Osteocyte (in vitro differentiated cells): ENCODE measurements around the gene ZNF385B. TPM values are rescaled to one million over a fixed set of nuclear protein-coding genes. Genes with fewer than 3 reads are reported as not detected.

Experiments
- DNase-seq: peaks from one replicate; pipeline ENCODE4 v3.0.0; 2021; ENCODE audit warnings: mixed read lengths; ENCODE audit not compliant: unreplicated experiment; ENCODE audit errors: extremely low spot score
- H3K27ac Mint-ChIP-seq: one replicate; pipeline ENCODE4 v1.8.0; 2021; ENCODE audit warnings: mild to moderate bottlenecking, mixed read lengths; ENCODE audit not compliant: unreplicated experiment
- H3K27me3 Mint-ChIP-seq: one replicate; pipeline ENCODE4 v1.8.0; 2021; ENCODE audit warnings: mixed read lengths; ENCODE audit not compliant: unreplicated experiment
- H3K36me3 Mint-ChIP-seq: one replicate; pipeline ENCODE4 v1.8.0; 2021; ENCODE audit warnings: mixed read lengths; ENCODE audit not compliant: unreplicated experiment
- H3K4me1 Mint-ChIP-seq: one replicate; pipeline ENCODE4 v1.8.0; 2021; ENCODE audit warnings: mixed read lengths; ENCODE audit not compliant: unreplicated experiment
- H3K4me3 Mint-ChIP-seq: one replicate; pipeline ENCODE4 v1.8.0; 2021; ENCODE audit warnings: mild to moderate bottlenecking, moderate library complexity, mixed read lengths; ENCODE audit not compliant: unreplicated experiment
- H3K9me3 Mint-ChIP-seq: one replicate; pipeline ENCODE4 v1.8.0; 2021; ENCODE audit warnings: mixed read lengths; ENCODE audit not compliant: unreplicated experiment
- CTCF ChIP-seq: fragments of 200-600 bp; sonication (generic); IDR thresholded peaks from 2 replicates; pipeline ENCODE4 v1.5.0; 2021; ENCODE audit warnings: antibody characterized with exemption, mild to moderate bottlenecking, moderate library complexity
- total RNA-seq: library from RNA; stranded (reverse); gene quantifications from 2 replicates; pipeline ENCODE4 v1.2.1, GENCODE V29; 2021

ZNF385B gene
- total RNA-seq, 1 donor from 2014 or later: 0.13 TPM

GRCh38 chr2:179447421-179447820, 414.0 kb downstream of the ZNF385B start:
- DNase-seq: no peak
- Mint-ChIP-seq H3K4me3 (no peak overlapping the region), H3K9me3 (no peaks in the 10 kb centered on the region), H3K4me1 (peaks cover 35% of the 10 kb centered on the region), H3K27me3 (no peaks in the 10 kb centered on the region), H3K36me3 (no peaks in the 10 kb centered on the region), H3K27ac (no peak overlapping the region)
- TF ChIP-seq CTCF: no peak

GRCh38 chr2:179446476-179447141, 414.8 kb downstream of the ZNF385B start:
- no peak for TF ChIP-seq CTCF
- H3K27me3 Mint-ChIP-seq: no peaks in the 10 kb centered on the region
- no peaks in the 10 kb centered on the region for H3K36me3 Mint-ChIP-seq

GRCh38 chr2:179444056-179444455, 417.4 kb downstream of the ZNF385B start:
- DNase-seq: no peak
- peaks cover 35% of the 10 kb centered on the region for H3K4me1 Mint-ChIP-seq
- no peak for TF ChIP-seq CTCF
- peaks cover 3% of the 10 kb centered on the region for H3K9me3 Mint-ChIP-seq
- H3K36me3 Mint-ChIP-seq: no peaks in the 10 kb centered on the region
- peak overlapping the region; percentile 63 for H3K27ac Mint-ChIP-seq
- no peaks in the 10 kb centered on the region for H3K27me3 Mint-ChIP-seq
- no peak overlapping the region for H3K4me3 Mint-ChIP-seq

More at GRCh38 chr2:179446476-179447141, 414.8 kb downstream of the ZNF385B start:
- H3K9me3 Mint-ChIP-seq: no peaks in the 10 kb centered on the region
- no peak for DNase-seq
- no peak overlapping the region for H3K27ac Mint-ChIP-seq
- H3K4me1 Mint-ChIP-seq: peaks cover 35% of the 10 kb centered on the region
- no peak overlapping the region for H3K4me3 Mint-ChIP-seq

- no peak overlapping the region for H3K4me3 Mint-ChIP-seq
- no peaks in the 10 kb centered on the region for H3K36me3 Mint-ChIP-seq
- no peaks in the 10 kb centered on the region for H3K27me3 Mint-ChIP-seq
- peaks cover 35% of the 10 kb centered on the region for H3K4me1 Mint-ChIP-seq
- no peak for DNase-seq
- peaks cover 3% of the 10 kb centered on the region for H3K9me3 Mint-ChIP-seq
- TF ChIP-seq CTCF: no peak
- H3K27ac Mint-ChIP-seq: peak overlapping the region; percentile 63
These were observed 418.2 kb downstream of the ZNF385B start for GRCh38 chr2:179443180-179443579.

GRCh38 chr2:179442206-179442605, 419.2 kb downstream of the ZNF385B start:
- Mint-ChIP-seq H3K27ac (no peak overlapping the region), H3K27me3 (no peaks in the 10 kb centered on the region), H3K4me3 (no peak overlapping the region), H3K36me3 (no peaks in the 10 kb centered on the region), H3K9me3 (peaks cover 3% of the 10 kb centered on the region), H3K4me1 (peaks cover 35% of the 10 kb centered on the region)
- DNase-seq: no peak
- TF ChIP-seq CTCF: no peak
